OCI-LY7 (cell line): ENCODE data around the gene KRTAP13-3. TPM values are rescaled to one million over a fixed set of nuclear protein-coding genes. Genes with fewer than 3 reads are reported as not detected.

Source experiments
- BruUV-seq: library from RNA; stranded (reverse); fragments of 400-500 nt; replicated peaks from 2 replicates; lab custom pipeline; 2021; lab: Mats Ljungman, UMichigan
- CTCF ChIA-PET: fragments of 300-600 bp; sonication (Branson Sonifier 250); formaldehyde crosslinking; loops from one replicate; lab custom pipeline; 2022; ENCODE audit warnings: antibody characterized with exemption; ENCODE audit not compliant: unreplicated experiment; lab: Charles Lee
- POLR2A ChIA-PET: fragments of 300-600 bp; sonication (Branson Sonifier 250); formaldehyde crosslinking; loops from one replicate; lab custom pipeline; 2022; ENCODE audit warnings: antibody characterized with exemption; lab: Charles Lee
- DNase-seq: peaks from one replicate; pipeline ENCODE4 v3.0.0-alpha.2; 2015; ENCODE audit warnings: low spot score
- H2AFZ ChIP-seq: fragments of 200-600 bp; sonication (generic), shearing (Covaris generic); 2 replicates; pipeline ENCODE4 v1.6.1; 2014; ENCODE audit warnings: mild to moderate bottlenecking, antibody characterized with exemption, low read length, moderate library complexity
- H3K27ac ChIP-seq: fragments of 200-600 bp; sonication (generic); 2 replicates; pipeline ENCODE4 v1.5.1; 2014; ENCODE audit warnings: mixed run types, low read depth, mild to moderate bottlenecking, moderate library complexity, low read length, inconsistent platforms; ENCODE audit not compliant: poor library complexity, severe bottlenecking
- H3K36me3 ChIP-seq: fragments of 200-600 bp; sonication (generic); 2 replicates; pipeline ENCODE4 v1.6.1; 2014; ENCODE audit warnings: mild to moderate bottlenecking, antibody characterized with exemption, low read length, moderate library complexity, mixed read lengths; ENCODE audit not compliant: insufficient read depth
- H3K4me1 ChIP-seq: fragments of 200-600 bp; sonication (generic); 2 replicates; pipeline ENCODE4 v1.5.1; 2014; ENCODE audit warnings: mild to moderate bottlenecking, low read length; ENCODE audit not compliant: insufficient read depth, poor library complexity, severe bottlenecking
- H3K4me2 ChIP-seq: fragments of 200-600 bp; sonication (generic); 2 replicates; pipeline ENCODE4 v1.6.1; 2014; ENCODE audit warnings: mild to moderate bottlenecking, low read length
- H3K4me3 ChIP-seq: fragments of 200-600 bp; sonication (generic); 2 replicates; pipeline ENCODE4 v1.5.1; 2014; ENCODE audit warnings: mild to moderate bottlenecking, low read depth, low read length; ENCODE audit not compliant: poor library complexity, severe bottlenecking
- H3K79me2 ChIP-seq: fragments of 200-600 bp; sonication (generic); 2 replicates; pipeline ENCODE4 v1.6.1; 2016; ENCODE audit warnings: low read depth, mild to moderate bottlenecking, low read length, moderate library complexity, mixed read lengths; ENCODE audit not compliant: insufficient read depth
- H3K9me2 ChIP-seq: fragments of 200-600 bp; sonication (generic); 2 replicates; pipeline ENCODE4 v1.6.1; 2016; ENCODE audit warnings: mild to moderate bottlenecking, low read length, mixed read lengths; ENCODE audit not compliant: insufficient read depth
- H3K9me3 ChIP-seq: fragments of 200-600 bp; sonication (generic); 2 replicates; pipeline ENCODE4 v1.6.1; 2014; ENCODE audit warnings: mild to moderate bottlenecking, mixed run types, low read length, mixed read lengths
- H4K20me1 ChIP-seq: fragments of 200-600 bp; sonication (generic); 2 replicates; pipeline ENCODE4 v1.6.1; 2014; ENCODE audit warnings: mild to moderate bottlenecking, antibody characterized with exemption, low read length, moderate library complexity, mixed read lengths; ENCODE audit not compliant: insufficient read depth
- EZH2phosphoT487 ChIP-seq: fragments of 200-600 bp; sonication (generic); IDR thresholded peaks from 2 replicates; pipeline ENCODE4 v1.6.1; 2018; ENCODE audit warnings: low read depth, borderline replicate concordance, mild to moderate bottlenecking, mixed run types, antibody characterized with exemption, low read length, moderate library complexity, mixed read lengths
- intact Hi-C: fragments of 100-400 bp; cut with micrococcal nuclease; formaldehyde crosslinking; loops from one replicate; pipeline ENCODE4 v1.10.0; 2022; ENCODE audit not compliant: unreplicated experiment
- total RNA-seq, 2 experiments: library from RNA; depleted of rRNA in 1 of 2; stranded (reverse); fragments of >200 nt in 1 of 2; shearing (Covaris generic) in 1 of 2; gene quantifications; 2 replicates each; pipeline ENCODE4 v1.2.3, GENCODE V29; 2014 to 2022
- TF ChIP-seq, protein P1 (sequence below): fragments of 200-600 bp; sonication (generic); conservative IDR thresholded peaks from 2 replicates; pipeline ENCODE4 v1.5.1; 2014; ENCODE audit warnings: mild to moderate bottlenecking, antibody characterized with exemption, low read length, moderate library complexity, mixed read lengths

KRTAP13-3 gene
- total RNA-seq, 2 experiments from 2014 or later = not detected

DNA sequence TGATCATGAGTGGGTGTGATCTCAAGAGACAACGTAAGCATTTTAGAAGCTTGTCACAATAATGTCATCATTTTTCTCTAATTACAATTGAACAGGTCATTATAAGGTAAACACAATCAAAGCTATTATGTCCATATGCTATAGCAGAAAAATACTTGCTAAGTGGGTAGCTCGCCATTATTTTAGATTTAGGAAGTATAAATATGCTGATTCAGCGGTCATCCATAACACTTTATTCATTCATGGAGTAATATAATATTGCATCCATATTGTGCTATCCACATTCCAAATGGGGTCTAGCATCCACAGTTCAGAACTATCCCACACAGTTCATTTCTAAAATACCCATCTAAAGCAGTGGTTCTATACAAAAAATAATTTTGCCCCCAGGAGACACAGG, 22.8 kb upstream of the KRTAP13-3 start:
- Histone ChIP-seq H2AFZ (no peak overlapping the region), H3K4me2 (no peak overlapping the region), H3K4me3 (no peak overlapping the region), H3K79me2 (no peaks in the 10 kb centered on the region), H3K36me3 (no peaks in the 10 kb centered on the region), H3K9me2 (no peaks in the 10 kb centered on the region; the same call in 1 of the 2 replicates), H4K20me1 (no peaks in the 10 kb centered on the region), H3K27ac (no peak overlapping the region), H3K4me1 (no peaks in the 10 kb centered on the region), H3K9me3 (no peaks in the 10 kb centered on the region)
- POLR2A ChIA-PET = interaction anchor here (0.6 kb wide), 1 partner anchor 119 kb away, joined by 4 read pairs; no protein-coding TSS in a partner anchor
- intact Hi-C loops = no loop called here
- no peak for DNase-seq
- TF ChIP-seq, protein P1, sequence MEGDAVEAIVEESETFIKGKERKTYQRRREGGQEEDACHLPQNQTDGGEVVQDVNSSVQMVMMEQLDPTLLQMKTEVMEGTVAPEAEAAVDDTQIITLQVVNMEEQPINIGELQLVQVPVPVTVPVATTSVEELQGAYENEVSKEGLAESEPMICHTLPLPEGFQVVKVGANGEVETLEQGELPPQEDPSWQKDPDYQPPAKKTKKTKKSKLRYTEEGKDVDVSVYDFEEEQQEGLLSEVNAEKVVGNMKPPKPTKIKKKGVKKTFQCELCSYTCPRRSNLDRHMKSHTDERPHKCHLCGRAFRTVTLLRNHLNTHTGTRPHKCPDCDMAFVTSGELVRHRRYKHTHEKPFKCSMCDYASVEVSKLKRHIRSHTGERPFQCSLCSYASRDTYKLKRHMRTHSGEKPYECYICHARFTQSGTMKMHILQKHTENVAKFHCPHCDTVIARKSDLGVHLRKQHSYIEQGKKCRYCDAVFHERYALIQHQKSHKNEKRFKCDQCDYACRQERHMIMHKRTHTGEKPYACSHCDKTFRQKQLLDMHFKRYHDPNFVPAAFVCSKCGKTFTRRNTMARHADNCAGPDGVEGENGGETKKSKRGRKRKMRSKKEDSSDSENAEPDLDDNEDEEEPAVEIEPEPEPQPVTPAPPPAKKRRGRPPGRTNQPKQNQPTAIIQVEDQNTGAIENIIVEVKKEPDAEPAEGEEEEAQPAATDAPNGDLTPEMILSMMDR = no peak
- no peak for TF ChIP-seq EZH2phosphoT487
- BruUV-seq = no TSS peak
- CTCF ChIA-PET = no interaction called here

DNA sequence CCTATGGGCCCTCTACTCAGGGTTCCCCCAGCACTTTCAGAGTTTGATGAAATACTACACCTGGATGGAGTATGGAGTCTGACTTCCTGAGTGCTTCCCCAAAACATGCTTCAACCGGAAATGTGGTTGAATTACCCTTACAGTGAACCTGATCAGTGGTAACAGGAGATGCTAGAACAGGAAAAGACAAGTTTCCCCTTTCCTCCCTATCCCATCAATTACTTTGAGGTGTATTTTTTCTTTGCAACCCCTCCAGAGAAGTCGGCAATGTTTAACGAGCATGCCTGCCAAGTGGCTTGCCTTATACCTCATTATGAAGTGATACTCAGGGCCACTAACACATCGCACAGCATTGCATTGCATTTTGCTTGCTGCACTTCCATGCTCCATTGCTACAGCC, 21.3 kb upstream of the KRTAP13-3 start:
- Histone ChIP-seq H3K79me2 (no peaks in the 10 kb centered on the region), H3K4me1 (no peaks in the 10 kb centered on the region), H3K9me3 (no peaks in the 10 kb centered on the region), H3K4me3 (no peak overlapping the region), H3K36me3 (no peaks in the 10 kb centered on the region), H2AFZ (no peak overlapping the region), H3K4me2 (no peak overlapping the region), H3K27ac (no peak overlapping the region), H3K9me2 (no peaks in the 10 kb centered on the region; the same call in 1 of the 2 replicates), H4K20me1 (no peaks in the 10 kb centered on the region)
- CTCF ChIA-PET = no interaction called here
- intact Hi-C loops = no loop called here
- no TSS peak for BruUV-seq
- POLR2A ChIA-PET = no interaction called here
- TF ChIP-seq EZH2phosphoT487 = no peak
- TF ChIP-seq, protein P1 = no peak
- no peak for DNase-seq

DNA sequence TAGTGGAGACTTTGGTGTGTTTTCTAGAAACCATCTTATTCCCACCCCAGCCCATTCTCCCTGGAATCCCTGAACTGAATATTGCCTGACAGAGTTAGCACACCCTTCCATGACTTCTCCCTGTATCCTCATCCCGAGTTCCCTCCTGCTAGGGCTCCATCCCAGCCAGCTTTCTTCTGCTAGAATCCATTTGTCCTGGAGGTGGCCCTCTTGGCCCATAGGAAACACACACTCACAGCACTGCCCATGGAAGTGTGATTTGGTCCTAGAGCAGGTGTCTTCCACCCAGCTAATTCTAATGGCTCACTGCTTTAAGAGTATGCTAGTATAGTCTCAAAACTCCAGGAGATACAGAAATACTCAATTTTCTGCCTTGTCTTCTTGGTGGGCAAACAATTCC, 18.5 kb upstream of the KRTAP13-3 start:
- intact Hi-C loops = no loop called here
- Histone ChIP-seq H3K4me3 (no peak overlapping the region), H3K4me2 (no peak overlapping the region), H3K4me1 (no peaks in the 10 kb centered on the region), H3K36me3 (no peaks in the 10 kb centered on the region), H3K9me3 (no peaks in the 10 kb centered on the region), H4K20me1 (no peaks in the 10 kb centered on the region), H3K79me2 (no peaks in the 10 kb centered on the region), H2AFZ (no peak overlapping the region), H3K27ac (no peak overlapping the region), H3K9me2 (no peaks in the 10 kb centered on the region)
- DNase-seq = no peak
- BruUV-seq = no TSS peak
- ChIA-PET CTCF (no interaction called here), POLR2A (no interaction called here)
- no peak for TF ChIP-seq EZH2phosphoT487
- TF ChIP-seq, protein P1 = no peak
